GM12864 (cell line): ENCODE results near the gene HMOX2.
A peak's percentile ranks its signal among the peaks of the same experiment; 100 is the strongest.

Experiments
- DNase-seq: peaks from one replicate; pipeline ENCODE4 v3.0.0-alpha.2; 2011; ENCODE audit warnings: low read depth
- H3K4me3 ChIP-seq: 2 replicates; pipeline ENCODE4 v1.5.1; 2011; ENCODE audit warnings: mild to moderate bottlenecking, low read depth, low read length, control low read depth
- TF ChIP-seq, protein P1 (sequence below): IDR thresholded peaks from 2 replicates; pipeline ENCODE4 v1.5.1; 2011; ENCODE audit warnings: low read depth, mild to moderate bottlenecking, moderate library complexity, low read length, control low read depth, inconsistent platforms; ENCODE audit errors: missing control alignments

The HMOX2 gene

DNA sequence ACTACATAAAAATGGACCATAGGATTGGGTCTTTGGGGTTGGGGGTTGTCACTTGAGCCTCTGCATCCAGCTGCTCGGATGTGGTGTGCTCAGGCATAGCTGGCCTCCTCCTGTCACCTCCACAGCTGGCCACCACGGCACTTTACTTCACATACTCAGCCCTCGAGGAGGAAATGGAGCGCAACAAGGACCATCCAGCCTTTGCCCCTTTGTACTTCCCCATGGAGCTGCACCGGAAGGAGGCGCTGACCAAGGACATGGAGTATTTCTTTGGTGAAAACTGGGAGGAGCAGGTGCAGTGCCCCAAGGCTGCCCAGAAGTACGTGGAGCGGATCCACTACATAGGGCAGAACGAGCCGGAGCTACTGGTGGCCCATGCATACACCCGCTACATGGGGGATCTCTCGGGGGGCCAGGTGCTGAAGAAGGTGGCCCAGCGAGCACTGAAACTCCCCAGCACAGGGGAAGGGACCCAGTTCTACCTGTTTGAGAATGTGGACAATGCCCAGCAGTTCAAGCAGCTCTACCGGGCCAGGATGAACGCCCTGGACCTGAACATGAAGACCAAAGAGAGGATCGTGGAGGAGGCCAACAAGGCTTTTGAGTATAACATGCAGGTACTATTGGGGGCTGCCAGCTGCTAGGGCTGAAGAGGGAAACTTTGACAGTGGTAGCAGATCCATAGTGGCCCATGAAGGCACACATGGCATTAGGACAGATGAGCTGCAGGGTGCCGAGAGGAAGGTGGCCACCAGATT lies 31.6 kb downstream of the HMOX2 start:
- H3K4me3 ChIP-seq = no peak overlapping the region
- no peak for DNase-seq
- TF ChIP-seq, protein P1, sequence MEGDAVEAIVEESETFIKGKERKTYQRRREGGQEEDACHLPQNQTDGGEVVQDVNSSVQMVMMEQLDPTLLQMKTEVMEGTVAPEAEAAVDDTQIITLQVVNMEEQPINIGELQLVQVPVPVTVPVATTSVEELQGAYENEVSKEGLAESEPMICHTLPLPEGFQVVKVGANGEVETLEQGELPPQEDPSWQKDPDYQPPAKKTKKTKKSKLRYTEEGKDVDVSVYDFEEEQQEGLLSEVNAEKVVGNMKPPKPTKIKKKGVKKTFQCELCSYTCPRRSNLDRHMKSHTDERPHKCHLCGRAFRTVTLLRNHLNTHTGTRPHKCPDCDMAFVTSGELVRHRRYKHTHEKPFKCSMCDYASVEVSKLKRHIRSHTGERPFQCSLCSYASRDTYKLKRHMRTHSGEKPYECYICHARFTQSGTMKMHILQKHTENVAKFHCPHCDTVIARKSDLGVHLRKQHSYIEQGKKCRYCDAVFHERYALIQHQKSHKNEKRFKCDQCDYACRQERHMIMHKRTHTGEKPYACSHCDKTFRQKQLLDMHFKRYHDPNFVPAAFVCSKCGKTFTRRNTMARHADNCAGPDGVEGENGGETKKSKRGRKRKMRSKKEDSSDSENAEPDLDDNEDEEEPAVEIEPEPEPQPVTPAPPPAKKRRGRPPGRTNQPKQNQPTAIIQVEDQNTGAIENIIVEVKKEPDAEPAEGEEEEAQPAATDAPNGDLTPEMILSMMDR = no peak

DNA sequence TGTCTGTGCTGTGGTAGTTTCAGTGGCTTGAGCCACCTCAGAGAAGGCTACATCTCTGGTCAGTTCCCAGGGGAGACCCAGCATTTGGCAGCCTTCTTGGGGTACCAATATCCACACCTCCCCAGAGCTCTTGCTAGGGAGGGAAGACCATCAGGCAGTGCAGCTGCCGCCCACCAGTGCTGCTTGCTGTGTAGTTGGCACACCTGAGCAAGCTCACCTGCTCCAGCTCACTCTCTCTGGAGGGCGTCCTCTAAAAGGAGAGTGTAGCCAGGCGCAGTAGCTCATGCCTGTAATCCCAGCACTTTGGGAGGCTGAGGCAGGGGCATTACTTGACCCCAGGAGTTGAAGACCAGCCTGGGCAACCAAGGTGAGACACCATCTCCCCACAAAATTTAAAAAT lies 32.6 kb downstream of the HMOX2 start:
- H3K4me3 ChIP-seq = no peak overlapping the region
- TF ChIP-seq, protein P1 = no peak
- no peak for DNase-seq

DNA sequence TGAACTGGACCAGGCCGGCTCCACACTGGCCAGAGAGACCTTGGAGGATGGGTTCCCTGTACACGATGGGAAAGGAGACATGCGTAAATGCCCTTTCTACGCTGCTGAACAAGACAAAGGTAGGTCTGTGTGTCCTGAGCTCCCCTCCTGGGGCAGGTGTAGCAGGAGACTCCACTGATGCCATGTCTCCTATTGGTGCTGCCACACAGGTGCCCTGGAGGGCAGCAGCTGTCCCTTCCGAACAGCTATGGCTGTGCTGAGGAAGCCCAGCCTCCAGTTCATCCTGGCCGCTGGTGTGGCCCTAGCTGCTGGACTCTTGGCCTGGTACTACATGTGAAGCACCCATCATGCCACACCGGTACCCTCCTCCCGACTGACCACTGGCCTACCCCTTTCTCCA lies 33.2 kb downstream of the HMOX2 start:
- TF ChIP-seq, protein P1 = no peak
- H3K4me3 ChIP-seq = no peak overlapping the region
- no peak for DNase-seq

DNA sequence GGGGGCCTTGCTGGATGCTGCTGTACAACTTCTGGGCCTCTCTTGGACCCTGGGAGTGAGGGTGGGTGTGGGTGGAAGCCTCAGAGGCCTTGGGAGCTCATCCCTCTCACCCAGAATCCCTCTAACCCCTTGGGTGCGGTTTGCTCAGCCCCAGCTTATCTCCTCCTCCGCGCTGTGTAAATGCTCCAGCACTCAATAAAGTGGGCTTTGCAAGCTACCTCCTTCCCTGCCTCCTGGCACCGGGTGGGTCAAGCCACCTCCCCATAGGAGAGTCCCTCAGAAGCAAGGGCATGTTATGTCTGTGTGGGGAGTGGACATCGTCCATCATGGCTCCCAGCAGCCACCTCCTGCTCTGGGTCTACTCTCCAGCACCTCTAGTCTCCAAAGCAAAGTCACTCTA lies 33.9 kb downstream of the HMOX2 start:
- TF ChIP-seq, protein P1 = no peak
- no peak for DNase-seq
- H3K4me3 ChIP-seq = no peak overlapping the region

DNA sequence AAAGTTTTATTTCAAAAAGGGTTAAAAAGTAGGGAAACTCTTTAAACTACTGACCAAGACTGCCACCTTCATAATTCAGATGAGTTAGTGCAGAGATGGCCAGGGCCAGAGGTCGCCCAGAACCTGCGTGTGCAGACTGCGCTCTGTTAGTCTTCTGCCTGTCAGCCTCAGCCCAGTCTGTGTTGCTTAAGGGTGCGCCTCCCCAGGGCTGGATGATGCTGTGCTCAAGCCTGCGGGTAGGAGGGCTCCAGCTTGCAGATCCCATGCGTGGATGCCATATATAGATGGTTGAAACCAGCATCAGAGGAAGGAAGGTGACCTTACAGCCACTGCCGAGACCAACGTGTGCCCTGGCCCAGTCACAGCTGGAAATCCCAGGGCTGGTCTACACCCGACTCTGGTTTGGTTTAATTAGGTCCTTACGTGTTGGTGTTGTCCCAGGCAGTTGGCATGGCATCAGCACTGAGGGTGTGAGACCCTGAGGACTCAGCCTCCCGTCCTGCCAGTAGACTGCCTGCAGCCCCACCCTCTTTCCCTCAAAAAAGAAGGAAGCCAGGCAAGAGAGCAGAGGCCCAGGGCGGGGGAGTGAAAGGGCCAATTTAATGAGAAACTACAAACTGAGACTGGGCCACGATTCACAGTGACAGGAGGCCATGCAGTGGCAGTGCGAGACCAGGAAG lies 34.7 kb downstream of the HMOX2 start:
- TF ChIP-seq, protein P1 = no peak
- no peak overlapping the region for H3K4me3 ChIP-seq
- DNase-seq = no peak

DNA sequence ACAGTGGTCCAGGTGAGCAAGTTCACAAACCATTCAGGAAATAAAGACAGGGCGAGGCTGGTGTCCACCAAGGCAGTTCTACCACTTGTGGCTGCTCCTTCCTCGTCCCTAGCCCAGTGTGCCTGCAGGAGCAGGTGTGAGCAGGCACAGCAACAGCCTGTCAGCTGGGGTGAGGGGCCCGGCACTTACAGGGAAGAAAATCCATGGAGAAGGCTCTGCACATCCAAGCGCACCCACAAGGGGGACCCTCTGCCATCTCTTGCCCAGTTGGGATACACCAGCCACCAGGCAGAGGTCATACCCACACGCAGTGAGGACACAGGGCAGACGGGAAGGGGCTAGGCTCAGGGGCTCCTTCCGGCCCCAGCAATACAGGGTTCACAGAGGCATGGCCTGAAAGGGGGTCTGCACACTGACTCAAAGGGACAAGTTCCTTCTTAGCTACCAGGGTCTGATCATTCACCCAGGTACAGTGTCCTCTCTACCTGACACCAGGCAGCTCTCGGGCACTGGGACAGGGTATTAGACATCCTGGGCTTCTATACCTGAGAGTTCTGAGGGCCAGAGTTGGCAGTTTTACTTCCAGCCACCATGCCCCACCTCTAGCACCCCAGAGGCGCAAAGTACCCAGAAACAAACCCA lies 35.4 kb downstream of the HMOX2 start:
- no peak overlapping the region for H3K4me3 ChIP-seq
- TF ChIP-seq, protein P1 = peak; percentile 31
- DNase-seq = no peak
